Endothelial cell of umbilical vein (primary cell): Measurements from ENCODE around the gene SH3D21. TPM values are rescaled to one million over a fixed set of nuclear protein-coding genes. Genes with fewer than 3 reads are reported as not detected.

Experiments used
- BruUV-seq: library from RNA; stranded (reverse); fragments of 400-500 nt; replicated peaks from 2 replicates; lab custom pipeline; 2021; lab: Mats Ljungman, UMichigan
- CTCF ChIA-PET: fragments of 300-600, 350-600 bp; sonication (Branson Sonifier 250); formaldehyde crosslinking; loops from one replicate; lab custom pipeline; 2021; ENCODE audit warnings: antibody characterized with exemption, inconsistent platforms; lab: Charles Lee
- POLR2A ChIA-PET: fragments of 300-600, 350-600 bp; sonication (Branson Sonifier 250); formaldehyde crosslinking; loops from one replicate; lab custom pipeline; 2021; ENCODE audit warnings: antibody characterized with exemption, inconsistent platforms; lab: Charles Lee
- DNase-seq: peaks from one replicate; pipeline ENCODE4 v3.0.0-alpha.2; 2011; ENCODE audit warnings: low read depth, low spot score
- FAIRE-seq: peaks from 2 replicates; lab custom pipeline; 2011; peaks lifted over from hg19 to GRCh38; lab: Jason Lieb, UNC
- H2AFZ ChIP-seq: 2 replicates; pipeline ENCODE4 v1.6.0; 2012; ENCODE audit warnings: low read depth, low read length, control low read depth, inconsistent platforms
- H3K27ac ChIP-seq: 2 replicates; pipeline ENCODE4 v1.5.1; 2011; ENCODE audit warnings: low read depth, mild to moderate bottlenecking, control low read depth, low read length, moderate library complexity; ENCODE audit not compliant: insufficient read depth
- H3K27me3 ChIP-seq, 2 experiments: 2 replicates each; pipeline versions ENCODE4 v1.6.0 to v1.6.1; 2011; ENCODE audit warnings: low read length in 2 of 2, mixed read lengths in 1 of 2; ENCODE audit not compliant: control insufficient read depth in 2 of 2, insufficient read depth in 2 of 2
- H3K36me3 ChIP-seq, 2 experiments: 2 replicates in 1 of 2; 3 replicates in 1 of 2; pipeline ENCODE4 v1.5.1; 2011; ENCODE audit warnings: low read length in 2 of 2, mild to moderate bottlenecking in 1 of 2, moderate library complexity in 1 of 2; ENCODE audit not compliant: control insufficient read depth in 2 of 2, insufficient read depth in 2 of 2; ENCODE audit errors: extremely low read depth in 1 of 2
- H3K4me1 ChIP-seq: 3 replicates; pipeline ENCODE4 v1.5.1; 2011; ENCODE audit warnings: mild to moderate bottlenecking, low read length; ENCODE audit not compliant: control insufficient read depth, insufficient read depth; ENCODE audit errors: extremely low read depth
- H3K4me2 ChIP-seq: 2 replicates; pipeline ENCODE4 v1.6.1; 2011; ENCODE audit warnings: low read length, control low read depth, mixed read lengths; ENCODE audit not compliant: insufficient read depth
- H3K4me3 ChIP-seq, 3 experiments: fragments of 200-600 bp in 1 of 3; sonication (generic), shearing (Covaris generic) in 1 of 3; replicated peaks in 1 of 3; 2 replicates each; pipeline ENCODE4 v1.5.1; 2011 to 2016; ENCODE audit warnings: control low read depth in 3 of 3, low read length in 3 of 3, mild to moderate bottlenecking in 2 of 3, inconsistent platforms in 1 of 3, low read depth in 1 of 3, moderate library complexity in 1 of 3; ENCODE audit not compliant: insufficient read depth in 1 of 3
- H3K79me2 ChIP-seq: 2 replicates; pipeline ENCODE4 v1.6.0; 2012; ENCODE audit warnings: low read length, inconsistent platforms; ENCODE audit not compliant: control insufficient read depth, insufficient read depth
- H3K9ac ChIP-seq: replicated peaks from 2 replicates; pipeline ENCODE3; 2011; ENCODE audit warnings: low read length, control low read depth; ENCODE audit not compliant: insufficient read depth; ENCODE audit errors: extremely low read depth
- H3K9me1 ChIP-seq: replicated peaks from 3 replicates; pipeline ENCODE4 v1.6.0; 2011; ENCODE audit warnings: mild to moderate bottlenecking, low read length; ENCODE audit not compliant: control insufficient read depth, insufficient read depth; ENCODE audit errors: extremely low read depth
- H3K9me3 ChIP-seq: replicated peaks from 2 replicates; pipeline ENCODE4 v1.5.1; 2012; ENCODE audit warnings: low read length, inconsistent platforms; ENCODE audit not compliant: control insufficient read depth, insufficient read depth
- H4K20me1 ChIP-seq: replicated peaks from 2 replicates; pipeline ENCODE3; 2011; ENCODE audit warnings: mild to moderate bottlenecking, low read length; ENCODE audit not compliant: control insufficient read depth, insufficient read depth; ENCODE audit errors: extremely low read depth
- FOS ChIP-seq: IDR thresholded peaks from 2 replicates; pipeline ENCODE4 v1.6.1; 2011; ENCODE audit warnings: mild to moderate bottlenecking, low read length, moderate library complexity, borderline replicate concordance; ENCODE audit not compliant: insufficient read depth
- JUN ChIP-seq: IDR thresholded peaks from 2 replicates; pipeline ENCODE4 v1.6.1; 2011; ENCODE audit warnings: borderline replicate concordance, low read depth; ENCODE audit not compliant: insufficient read length, insufficient read depth
- POLR2A ChIP-seq: IDR thresholded peaks from 2 replicates; pipeline ENCODE4 v1.6.1; 2012; ENCODE audit warnings: low read depth, mild to moderate bottlenecking, control low read depth, low read length
- POLR2AphosphoS5 ChIP-seq: IDR thresholded peaks from 2 replicates; pipeline ENCODE4 v1.6.1; 2012; ENCODE audit warnings: low read depth, mild to moderate bottlenecking, control low read depth, low read length, moderate library complexity; ENCODE audit not compliant: insufficient read depth
- dilution Hi-C: fragments of 300-500 bp; cut with MboI; formaldehyde crosslinking; loops from one replicate; pipeline ENCODE4 v1.15.0; 2019; ENCODE audit warnings: low sequenced_read_pairs; ENCODE audit not compliant: extremely low pct_ligation_motif_present
- intact Hi-C: fragments of 100-400 bp; cut with micrococcal nuclease; formaldehyde crosslinking; loops from one replicate; pipeline ENCODE4 v1.10.0; 2022
- polyA plus RNA-seq, 4 experiments: library from polyadenylated mRNA; depleted of rRNA in 3 of 4; stranded (reverse) in 3 of 4; unstranded in 1 of 4; fragments of >200 nt; gene quantifications; 2 replicates each; pipeline versions ENCODE4 v1.2.1 to v1.2.3, GENCODE V29; 2011 to 2012; ENCODE audit warnings: missing spikeins in 1 of 4
- total RNA-seq: library from RNA; stranded (reverse); gene quantifications from 2 replicates; pipeline ENCODE4 v1.2.3, GENCODE V29; 2021
- TF ChIP-seq, protein P1 (sequence below): IDR thresholded peaks from 2 replicates; pipeline ENCODE4 v1.6.1; 2011; ENCODE audit not compliant: insufficient read depth, insufficient read length

SH3D21 gene
- total and polyA plus RNA-seq, 2 donors (not counting 3 experiments of a cell fraction or from before 2014, with no cell fraction given): 1.8 to 7.2 TPM

DNA sequence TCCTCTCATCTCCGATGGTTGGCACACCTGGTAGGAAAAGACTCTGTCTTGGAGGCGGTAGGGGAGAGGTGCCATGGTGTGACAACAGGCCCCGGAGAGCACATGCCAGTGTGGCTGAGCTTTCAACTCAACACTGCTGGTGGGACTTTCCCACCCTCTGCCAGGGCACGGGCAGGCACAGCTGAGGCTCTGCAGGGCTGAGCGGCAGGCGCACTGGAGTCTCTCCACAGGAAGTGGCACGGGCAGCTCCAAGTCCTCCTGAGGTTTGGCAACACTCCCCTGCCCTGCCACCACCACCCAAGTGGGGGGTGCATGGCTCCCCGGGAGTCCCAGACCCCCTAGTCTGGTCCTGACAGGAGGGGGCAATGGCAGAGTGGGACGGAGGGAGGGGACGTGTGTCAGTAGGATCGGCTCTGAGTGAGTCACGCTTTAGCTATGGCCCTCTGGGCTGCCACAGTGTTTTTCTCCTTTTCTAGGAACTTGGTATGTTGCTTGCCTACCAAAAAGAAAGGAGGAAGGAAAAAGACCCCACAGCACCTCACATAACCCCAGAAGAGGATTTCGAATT is 44.6 kb downstream of the SH3D21 start:
- Histone ChIP-seq H3K4me1 (peaks cover 49% of the 10 kb centered on the region), H3K27ac (peak overlapping the region; percentile 89), H3K9me1 (no peaks in the 10 kb centered on the region), H3K9me3 (no peaks in the 10 kb centered on the region), H4K20me1 (no peaks in the 10 kb centered on the region), H3K9ac (peak overlapping the region; percentile 71), H3K4me2 (peak overlapping the region; percentile 14), H2AFZ (no peak overlapping the region), H3K4me3 (no peak overlapping the region), H3K79me2 (no peaks in the 10 kb centered on the region), H3K27me3 (no peaks in the 10 kb centered on the region), H3K36me3 (peaks cover 6 to 23% of the 10 kb centered on the region in 2 experiments)
- CTCF ChIA-PET: interaction anchor here (1.0 to 6.7 kb wide), 12 partner anchors 9 to 216 kb away, joined by 3 to 99 read pairs (median 5); partner anchors contain the start of genes EVA1B, SH3D21 and TRAPPC3
- POLR2A ChIA-PET: interaction anchor here (0.8 to 2.3 kb wide), 3 partner anchors 8 to 36 kb away, joined by 4 to 9 read pairs (median 4); no protein-coding TSS in a partner anchor
- FAIRE-seq (peak; percentile 95), DNase-seq (peak; percentile 85)
- dilution Hi-C loops (no loop called here), intact Hi-C loops (loop anchor here (1.0 kb wide), 3 partner anchors 7 to 36 kb away; partner anchors contain the start of gene EVA1B)
- TF ChIP-seq, protein P1, sequence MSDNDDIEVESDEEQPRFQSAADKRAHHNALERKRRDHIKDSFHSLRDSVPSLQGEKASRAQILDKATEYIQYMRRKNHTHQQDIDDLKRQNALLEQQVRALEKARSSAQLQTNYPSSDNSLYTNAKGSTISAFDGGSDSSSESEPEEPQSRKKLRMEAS: no peak
- TF ChIP-seq POLR2AphosphoS5 (no peak), FOS (peak; percentile 82), JUN (peak; percentile 58), POLR2A (no peak)
- TSS peak; percentile 19 for BruUV-seq
